WI38 (cell line): ENCODE data around the gene TSPAN32.

Source experiments
- H3K4me3 ChIP-seq: 2 replicates; pipeline ENCODE4 v1.5.1; 2011; ENCODE audit warnings: low read depth, mild to moderate bottlenecking, control low read depth, low read length
- TF ChIP-seq, protein P1 (sequence below): IDR thresholded peaks from 2 replicates; pipeline ENCODE4 v1.5.1; 2012; ENCODE audit warnings: low read depth, mild to moderate bottlenecking, control low read depth, low read length

The TSPAN32 gene

DNA sequence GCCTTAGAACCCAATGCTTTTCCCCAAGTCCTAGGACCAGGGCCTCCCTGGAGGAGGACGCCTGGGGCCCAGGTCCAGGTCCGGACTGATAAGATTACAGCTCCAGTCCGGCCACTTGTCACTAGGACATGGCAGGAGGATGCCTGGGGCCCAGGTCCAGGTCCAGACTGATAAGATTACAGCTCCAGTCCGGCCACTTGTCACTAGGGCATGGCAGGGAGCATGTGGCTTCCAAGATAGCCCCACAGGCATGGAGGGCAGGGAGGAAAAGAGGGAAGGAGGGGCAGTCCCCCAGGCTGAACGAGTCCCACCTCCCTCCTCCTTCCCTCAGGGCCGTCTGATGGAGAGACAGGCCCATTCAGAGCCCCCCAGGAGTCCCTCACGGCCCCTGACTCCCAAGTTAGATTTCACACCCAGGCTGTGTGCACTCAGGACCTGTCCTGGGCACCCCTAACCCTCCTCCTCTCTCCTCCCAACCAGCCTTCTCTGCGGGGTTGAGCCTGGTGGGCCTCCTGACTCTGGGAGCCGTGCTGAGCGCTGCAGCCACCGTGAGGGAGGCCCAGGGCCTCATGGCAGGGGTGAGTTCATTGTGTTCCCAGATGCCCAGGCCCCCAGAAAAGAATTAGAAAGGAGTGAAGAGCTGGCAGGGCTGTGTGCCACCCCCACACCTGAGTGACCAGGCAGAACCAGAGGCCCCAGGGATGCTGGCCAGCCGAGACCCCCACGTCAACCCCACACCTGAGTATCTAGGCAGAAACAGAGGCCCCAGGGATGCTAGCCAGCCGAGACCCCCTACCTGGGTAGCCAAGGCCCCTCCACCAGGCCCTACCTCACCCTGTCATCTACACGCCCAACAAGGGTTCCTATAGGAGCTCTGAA is 2.1 kb downstream of the TSPAN32 start:
- TF ChIP-seq, protein P1, sequence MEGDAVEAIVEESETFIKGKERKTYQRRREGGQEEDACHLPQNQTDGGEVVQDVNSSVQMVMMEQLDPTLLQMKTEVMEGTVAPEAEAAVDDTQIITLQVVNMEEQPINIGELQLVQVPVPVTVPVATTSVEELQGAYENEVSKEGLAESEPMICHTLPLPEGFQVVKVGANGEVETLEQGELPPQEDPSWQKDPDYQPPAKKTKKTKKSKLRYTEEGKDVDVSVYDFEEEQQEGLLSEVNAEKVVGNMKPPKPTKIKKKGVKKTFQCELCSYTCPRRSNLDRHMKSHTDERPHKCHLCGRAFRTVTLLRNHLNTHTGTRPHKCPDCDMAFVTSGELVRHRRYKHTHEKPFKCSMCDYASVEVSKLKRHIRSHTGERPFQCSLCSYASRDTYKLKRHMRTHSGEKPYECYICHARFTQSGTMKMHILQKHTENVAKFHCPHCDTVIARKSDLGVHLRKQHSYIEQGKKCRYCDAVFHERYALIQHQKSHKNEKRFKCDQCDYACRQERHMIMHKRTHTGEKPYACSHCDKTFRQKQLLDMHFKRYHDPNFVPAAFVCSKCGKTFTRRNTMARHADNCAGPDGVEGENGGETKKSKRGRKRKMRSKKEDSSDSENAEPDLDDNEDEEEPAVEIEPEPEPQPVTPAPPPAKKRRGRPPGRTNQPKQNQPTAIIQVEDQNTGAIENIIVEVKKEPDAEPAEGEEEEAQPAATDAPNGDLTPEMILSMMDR: no peak

DNA sequence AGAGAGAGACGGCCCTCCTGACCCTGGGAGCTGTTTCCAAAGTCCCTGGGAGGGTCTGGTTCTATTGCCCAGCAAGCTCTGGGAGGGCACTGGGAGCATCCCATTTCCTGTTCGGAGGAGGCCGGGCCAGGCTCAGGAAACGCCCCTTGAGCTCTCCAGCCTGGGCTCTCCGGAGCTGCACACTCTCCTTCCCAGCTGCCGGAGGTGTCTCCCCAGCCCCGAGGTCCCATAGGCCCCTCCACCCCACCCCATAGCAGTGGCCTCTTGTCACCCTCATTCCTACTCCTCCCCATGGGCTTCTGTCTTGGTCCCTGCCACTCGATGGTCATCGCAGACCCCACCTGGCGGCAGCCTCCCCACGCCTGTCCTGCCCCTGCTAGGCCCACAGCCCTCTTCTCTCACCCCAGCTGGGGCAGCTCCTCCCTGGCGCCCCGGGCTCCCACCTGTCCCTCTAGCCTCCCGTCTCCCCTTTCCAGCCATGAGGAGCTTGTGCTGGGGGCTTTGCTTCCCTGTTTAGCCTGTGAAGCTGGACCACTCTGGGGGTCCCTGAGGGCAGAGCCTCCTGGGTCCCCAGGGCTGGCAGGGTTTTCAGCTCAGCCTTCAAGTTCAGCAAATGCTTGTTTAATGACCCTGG is 2.8 kb downstream of the TSPAN32 start:
- no peak overlapping the region for H3K4me3 ChIP-seq
- TF ChIP-seq, protein P1: no peak

More for the DNA sequence above, 2.1 kb downstream of the TSPAN32 start:
- H3K4me3 ChIP-seq: no peak overlapping the region

DNA sequence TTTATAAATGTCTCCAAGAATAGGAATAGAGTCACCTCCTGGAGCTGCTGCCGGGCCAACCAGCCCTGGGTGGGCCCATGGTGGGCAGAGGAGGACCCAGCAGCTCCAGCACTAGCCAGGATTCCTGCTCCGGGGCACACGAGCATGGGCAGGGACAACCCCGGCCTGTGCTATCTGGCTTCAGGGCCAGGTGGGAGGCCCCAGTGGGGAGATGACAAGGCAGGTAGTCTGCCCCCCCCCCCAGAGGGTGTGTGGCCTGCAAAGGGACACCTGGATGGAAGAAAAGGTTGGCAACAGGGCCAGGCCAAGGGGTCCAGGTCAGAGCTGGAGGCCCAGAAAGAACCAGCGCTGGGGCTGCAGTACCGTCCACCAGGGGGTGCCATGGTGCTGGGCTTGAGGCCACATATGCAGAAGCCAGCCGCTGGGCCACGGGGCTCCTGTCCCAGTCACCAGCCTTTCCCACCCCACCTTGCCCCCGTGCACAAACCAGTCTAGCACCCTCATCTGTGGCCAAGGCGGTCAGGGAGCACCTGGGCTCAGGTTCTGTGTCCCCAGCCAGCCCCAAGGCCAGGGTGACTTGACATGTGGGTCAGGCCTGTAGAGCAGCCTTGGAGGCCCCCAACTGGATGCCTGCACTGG is 3.4 kb downstream of the TSPAN32 start:
- TF ChIP-seq, protein P1: peak; percentile 93
- no peak overlapping the region for H3K4me3 ChIP-seq

DNA sequence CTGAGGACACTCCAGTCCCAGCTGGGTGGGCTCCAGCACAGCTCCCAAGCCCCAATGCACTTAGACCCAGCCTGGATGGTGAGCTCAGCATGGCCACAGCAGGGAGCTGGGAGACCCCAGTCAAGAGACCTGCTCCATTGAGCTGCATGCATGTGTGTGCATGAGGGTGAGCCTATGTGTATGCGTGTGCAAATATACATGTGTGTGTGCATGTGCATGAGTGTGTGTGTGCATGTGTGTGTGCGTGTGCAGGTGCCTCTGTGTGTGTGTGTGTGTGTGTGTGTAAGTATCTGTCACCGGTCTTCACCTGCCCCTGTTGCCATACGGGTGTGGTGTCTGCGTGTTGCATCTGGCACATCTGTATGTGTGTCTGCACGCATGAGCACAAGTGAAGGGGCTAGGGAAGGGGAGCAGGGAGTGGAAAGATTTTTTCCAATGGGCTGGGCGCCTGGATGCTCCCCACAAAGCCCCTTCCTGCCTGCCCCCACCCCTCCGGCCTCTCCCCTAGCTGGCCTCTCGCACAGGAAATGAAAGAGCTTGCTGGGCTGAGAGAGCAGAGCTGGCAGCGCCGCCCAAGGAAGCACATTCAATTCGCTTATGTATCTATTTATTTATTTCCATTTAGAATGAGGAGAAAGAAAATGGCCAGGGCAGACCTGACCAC is 4.1 kb downstream of the TSPAN32 start:
- peak overlapping the region; percentile 2 for H3K4me3 ChIP-seq
- TF ChIP-seq, protein P1: no peak

DNA sequence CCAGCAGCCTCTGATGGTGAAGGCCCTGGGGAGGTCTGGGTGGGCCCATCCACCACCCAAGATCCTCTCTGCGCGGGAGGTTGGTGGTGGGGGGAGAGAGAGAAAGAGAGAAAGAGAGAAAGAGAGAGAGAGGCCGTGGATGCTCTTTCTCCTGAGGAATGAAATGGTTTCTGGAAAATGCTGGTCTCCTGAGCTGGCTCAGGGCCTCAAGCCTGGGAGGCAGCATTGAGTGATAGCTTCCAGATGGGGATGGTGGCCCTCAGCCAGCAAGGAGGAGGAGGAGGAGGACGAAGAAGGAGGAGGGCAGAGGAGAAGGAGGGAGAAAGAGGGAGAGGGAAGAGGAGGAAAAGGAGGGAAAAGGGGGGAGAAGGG is 4.6 kb downstream of the TSPAN32 start:
- TF ChIP-seq, protein P1: no peak
- H3K4me3 ChIP-seq: peak overlapping the region; percentile 2

DNA sequence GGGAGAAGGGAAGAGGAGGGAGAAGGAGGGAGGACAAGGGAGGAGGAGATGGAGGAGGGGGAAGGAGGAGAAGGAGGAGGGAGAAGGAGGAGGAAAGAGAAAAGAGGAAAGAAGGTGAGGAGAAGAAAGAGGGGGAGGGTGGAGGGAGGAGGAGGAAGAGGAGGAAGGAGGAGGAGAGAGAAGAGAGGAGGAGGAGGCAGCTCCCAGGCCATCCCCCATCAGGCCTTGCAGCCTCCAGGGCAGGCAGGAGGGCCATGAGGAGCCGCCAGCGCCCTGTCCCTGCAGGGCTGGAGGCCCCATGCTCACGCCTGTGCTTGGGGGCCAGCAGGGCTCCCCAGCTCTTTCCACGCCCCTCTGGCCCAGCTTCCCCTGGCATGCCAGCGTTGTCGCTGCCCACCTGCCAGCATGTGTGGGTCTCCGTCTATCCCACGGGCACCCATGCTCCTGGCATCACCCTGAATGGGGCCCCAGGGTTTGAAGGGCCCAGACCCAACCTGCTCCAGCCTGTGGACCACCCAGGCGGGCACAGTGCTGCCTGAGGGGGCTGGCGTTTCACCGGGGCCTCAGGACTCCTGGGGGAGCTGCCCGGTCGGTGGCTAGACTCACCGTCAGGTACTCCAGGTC is 5.2 kb downstream of the TSPAN32 start:
- no peak overlapping the region for H3K4me3 ChIP-seq
- TF ChIP-seq, protein P1: no peak
